Measurements from ENCODE around the gene HMOX2.

The HMOX2 gene

GRCh38 chr16:4505356-4506147, 29.4 kb downstream of the HMOX2 start:
- no peak for DNase-seq

GRCh38 chr16:4506450-4506849, 30.3 kb downstream of the HMOX2 start:
- DNase-seq, result peak; percentile 44

- DNase-seq, result no peak
Measured at GRCh38 chr16:4507588-4508345, 31.6 kb downstream of the HMOX2 start.

- DNase-seq, result no peak
Measured at GRCh38 chr16:4508806-4509205, 32.6 kb downstream of the HMOX2 start.

- no peak for DNase-seq
Measured at GRCh38 chr16:4509420-4509819, 33.2 kb downstream of the HMOX2 start.

GRCh38 chr16:4510131-4510530, 33.9 kb downstream of the HMOX2 start:
- DNase-seq, result no peak

GRCh38 chr16:4510747-4511426, 34.7 kb downstream of the HMOX2 start:
- no peak for DNase-seq

GRCh38 chr16:4511441-4512082, 35.4 kb downstream of the HMOX2 start:
- DNase-seq, result no peak

- DNase-seq, result no peak
Measured at GRCh38 chr16:4512473-4512872, 36.3 kb downstream of the HMOX2 start.

GRCh38 chr16:4513086-4513860, 37.1 kb downstream of the HMOX2 start:
- DNase-seq, result no peak

GRCh38 chr16:4513881-4514280, 37.7 kb downstream of the HMOX2 start:
- DNase-seq, result no peak

GRCh38 chr16:4514606-4515005, 38.4 kb downstream of the HMOX2 start:
- no peak for DNase-seq

- no peak for DNase-seq
Measured at GRCh38 chr16:4515611-4516233, 39.5 kb downstream of the HMOX2 start.

- DNase-seq, result no peak
Measured at GRCh38 chr16:4517812-4518680, 41.8 kb downstream of the HMOX2 start.

GRCh38 chr16:4519274-4520058, 43.3 kb downstream of the HMOX2 start:
- DNase-seq, result no peak

- no peak for DNase-seq
Measured at GRCh38 chr16:4520913-4521312, 44.7 kb downstream of the HMOX2 start.

- no peak for DNase-seq
Measured at GRCh38 chr16:4522051-4522581, 45.9 kb downstream of the HMOX2 start.

GRCh38 chr16:4523686-4524085, 47.5 kb downstream of the HMOX2 start:
- DNase-seq, result no peak

GRCh38 chr16:4524571-4524970, 48.4 kb downstream of the HMOX2 start:
- no peak for DNase-seq

- DNase-seq, result no peak
Measured at GRCh38 chr16:4525069-4525468, 48.9 kb downstream of the HMOX2 start.

Data from NCI-H774 (cell line).